ENCODE measurements around the gene ATP5PO.

Gene ATP5PO

DNA sequence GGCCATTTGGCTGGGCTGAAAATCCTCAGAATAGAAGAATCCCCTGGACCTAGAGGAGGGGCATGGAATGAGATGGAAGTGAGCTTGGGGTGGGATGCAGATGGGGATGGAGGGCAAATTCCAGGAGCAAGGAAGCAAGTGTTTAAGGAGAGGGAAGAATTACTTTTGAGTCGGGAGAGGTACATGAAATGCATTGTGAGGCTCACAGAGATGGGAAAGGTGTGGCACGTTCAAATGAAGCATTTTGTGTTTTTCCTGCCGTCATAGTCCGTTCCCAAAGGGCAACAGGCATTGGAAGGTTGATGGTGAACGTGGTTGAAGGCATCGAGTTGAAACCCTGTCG, 30.5 kb downstream of the ATP5PO start:
- Histone ChIP-seq H3K27me3 (ENCODE audit: control insufficient read depth in 3 of 3, insufficient read depth in 3 of 3, low read depth in 1 of 3, low read length in 3 of 3) (no peaks in the 10 kb centered on the region), H3K18ac (ENCODE audit: low read length) (no peak overlapping the region), H3K14ac (ENCODE audit: low read length) (no peak overlapping the region), H4K91ac (ENCODE audit: low read depth, low read length, poor library complexity) (no peak overlapping the region), H3K4ac (ENCODE audit: low read length) (no peak overlapping the region), H4K8ac (ENCODE audit: low read depth, low read length) (no peak overlapping the region), H2BK120ac (ENCODE audit: low read depth, low read length) (no peak overlapping the region), H3K27ac (replicated peaks; ENCODE audit: low read length) (no peak overlapping the region), H3K36me3 (replicated peaks in 1 of 2; ENCODE audit: control insufficient read depth in 2 of 2, insufficient read depth in 2 of 2, low read length in 2 of 2) (no peaks in the 10 kb centered on the region), H3K23ac (ENCODE audit: low read depth, low read length, poor library complexity) (no peak overlapping the region), H3K4me2 (ENCODE audit: insufficient read depth, low read length, poor library complexity, severe bottlenecking) (no peak overlapping the region), H2AK5ac (ENCODE audit: low read depth, low read length) (no peak overlapping the region), H3K9me3 (replicated peaks in 1 of 2; ENCODE audit: control insufficient read depth in 2 of 2, insufficient read depth in 1 of 2, low read depth in 1 of 2, low read length in 2 of 2) (no peaks in the 10 kb centered on the region), H3K4me1 (ENCODE audit: control insufficient read depth in 2 of 2, insufficient read depth in 1 of 2, low read depth in 1 of 2, low read length in 2 of 2) (peaks cover 0 to 3% of the 10 kb centered on the region in 2 donors), H3K79me1 (ENCODE audit: low read depth, low read length) (no peaks in the 10 kb centered on the region), H2BK15ac (ENCODE audit: low read length) (no peak overlapping the region), H3K4me3 (ENCODE audit: low read length in 2 of 2) (no peak overlapping the region), H2BK12ac (ENCODE audit: low read length) (no peak overlapping the region), H2BK5ac (ENCODE audit: low read length) (no peak overlapping the region), H3K9ac (ENCODE audit: low read depth, low read length, poor library complexity) (peak overlapping the region; percentile 14), H2AFZ (ENCODE audit: low read length) (no peak overlapping the region)
- DNase-seq (ENCODE audit: low spot score): no peak
- WGBS, 2 donors (ENCODE audit: extremely low coverage in 2 of 2, insufficient read length in 2 of 2, insufficient replicate concordance in 1 of 2): no CpG with 5 or more reads among the region's 7 CpGs

- H2BK12ac ChIP-seq (ENCODE audit: low read length): no peak overlapping the region
- H3K9me3 ChIP-seq (replicated peaks in 1 of 2; ENCODE audit: control insufficient read depth in 2 of 2, insufficient read depth in 1 of 2, low read depth in 1 of 2, low read length in 2 of 2): no peaks in the 10 kb centered on the region
- H2AK5ac ChIP-seq (ENCODE audit: low read depth, low read length): no peak overlapping the region
- no peak overlapping the region for H3K4ac ChIP-seq (ENCODE audit: low read length)
- H3K79me1 ChIP-seq (ENCODE audit: low read depth, low read length): no peaks in the 10 kb centered on the region
- H3K27me3 ChIP-seq (ENCODE audit: control insufficient read depth in 3 of 3, insufficient read depth in 3 of 3, low read depth in 1 of 3, low read length in 3 of 3): no peaks in the 10 kb centered on the region
- H4K91ac ChIP-seq (ENCODE audit: low read depth, low read length, poor library complexity): no peak overlapping the region
- no peak for DNase-seq (ENCODE audit: low spot score)
- H3K4me1 ChIP-seq (ENCODE audit: control insufficient read depth in 2 of 2, insufficient read depth in 1 of 2, low read depth in 1 of 2, low read length in 2 of 2): peaks cover 0 to 3% of the 10 kb centered on the region in 2 donors
- no peaks in the 10 kb centered on the region for H3K36me3 ChIP-seq (replicated peaks in 1 of 2; ENCODE audit: control insufficient read depth in 2 of 2, insufficient read depth in 2 of 2, low read length in 2 of 2)
- H2BK5ac ChIP-seq (ENCODE audit: low read length): no peak overlapping the region
- no peak overlapping the region for H3K4me2 ChIP-seq (ENCODE audit: insufficient read depth, low read length, poor library complexity, severe bottlenecking)
- H3K14ac ChIP-seq (ENCODE audit: low read length): no peak overlapping the region
- H3K18ac ChIP-seq (ENCODE audit: low read length): no peak overlapping the region
- no peak overlapping the region for H2BK15ac ChIP-seq (ENCODE audit: low read length)
- H2AFZ ChIP-seq (ENCODE audit: low read length): no peak overlapping the region
- no peak overlapping the region for H3K4me3 ChIP-seq (ENCODE audit: low read length in 2 of 2)
- H3K9ac ChIP-seq (ENCODE audit: low read depth, low read length, poor library complexity): no peak overlapping the region
- H3K27ac ChIP-seq (replicated peaks; ENCODE audit: low read length): no peak overlapping the region
- no peak overlapping the region for H4K8ac ChIP-seq (ENCODE audit: low read depth, low read length)
- no peak overlapping the region for H3K23ac ChIP-seq (ENCODE audit: low read depth, low read length, poor library complexity)
- no peak overlapping the region for H2BK120ac ChIP-seq (ENCODE audit: low read depth, low read length)
- WGBS, 2 donors (ENCODE audit: extremely low coverage in 2 of 2, insufficient read length in 2 of 2, insufficient replicate concordance in 1 of 2): no CpG with 5 or more reads among the region's 20 CpGs
These were observed 31.0 kb downstream of the ATP5PO start for GRCh38 chr21:33884376-33885171.

- Histone ChIP-seq H2AK5ac (ENCODE audit: low read depth, low read length) (no peak overlapping the region), H2BK12ac (ENCODE audit: low read length) (no peak overlapping the region), H3K27me3 (ENCODE audit: control insufficient read depth in 3 of 3, insufficient read depth in 3 of 3, low read depth in 1 of 3, low read length in 3 of 3) (no peaks in the 10 kb centered on the region), H3K36me3 (replicated peaks in 1 of 2; ENCODE audit: control insufficient read depth in 2 of 2, insufficient read depth in 2 of 2, low read length in 2 of 2) (no peaks in the 10 kb centered on the region), H3K14ac (ENCODE audit: low read length) (no peak overlapping the region), H3K4me1 (ENCODE audit: control insufficient read depth in 2 of 2, insufficient read depth in 1 of 2, low read depth in 1 of 2, low read length in 2 of 2) (peaks cover 0 to 3% of the 10 kb centered on the region in 2 donors), H2AFZ (ENCODE audit: low read length) (no peak overlapping the region), H3K23ac (ENCODE audit: low read depth, low read length, poor library complexity) (no peak overlapping the region), H2BK5ac (ENCODE audit: low read length) (no peak overlapping the region), H3K9me3 (replicated peaks in 1 of 2; ENCODE audit: control insufficient read depth in 2 of 2, insufficient read depth in 1 of 2, low read depth in 1 of 2, low read length in 2 of 2) (no peaks in the 10 kb centered on the region), H4K91ac (ENCODE audit: low read depth, low read length, poor library complexity) (no peak overlapping the region), H3K18ac (ENCODE audit: low read length) (no peak overlapping the region), H3K79me1 (ENCODE audit: low read depth, low read length) (no peaks in the 10 kb centered on the region), H3K27ac (replicated peaks; ENCODE audit: low read length) (no peak overlapping the region), H3K9ac (ENCODE audit: low read depth, low read length, poor library complexity) (no peak overlapping the region), H2BK15ac (ENCODE audit: low read length) (no peak overlapping the region), H4K8ac (ENCODE audit: low read depth, low read length) (no peak overlapping the region), H3K4me2 (ENCODE audit: insufficient read depth, low read length, poor library complexity, severe bottlenecking) (no peak overlapping the region), H3K4me3 (ENCODE audit: low read length in 2 of 2) (no peak overlapping the region), H2BK120ac (ENCODE audit: low read depth, low read length) (no peak overlapping the region), H3K4ac (ENCODE audit: low read length) (no peak overlapping the region)
- DNase-seq (ENCODE audit: low spot score): no peak
- no CpG with 5 or more reads among the region's 12 CpGs for WGBS, 2 donors (ENCODE audit: extremely low coverage in 2 of 2, insufficient read length in 2 of 2, insufficient replicate concordance in 1 of 2)
These were observed 32.5 kb downstream of the ATP5PO start for GRCh38 chr21:33883118-33883517.

DNA sequence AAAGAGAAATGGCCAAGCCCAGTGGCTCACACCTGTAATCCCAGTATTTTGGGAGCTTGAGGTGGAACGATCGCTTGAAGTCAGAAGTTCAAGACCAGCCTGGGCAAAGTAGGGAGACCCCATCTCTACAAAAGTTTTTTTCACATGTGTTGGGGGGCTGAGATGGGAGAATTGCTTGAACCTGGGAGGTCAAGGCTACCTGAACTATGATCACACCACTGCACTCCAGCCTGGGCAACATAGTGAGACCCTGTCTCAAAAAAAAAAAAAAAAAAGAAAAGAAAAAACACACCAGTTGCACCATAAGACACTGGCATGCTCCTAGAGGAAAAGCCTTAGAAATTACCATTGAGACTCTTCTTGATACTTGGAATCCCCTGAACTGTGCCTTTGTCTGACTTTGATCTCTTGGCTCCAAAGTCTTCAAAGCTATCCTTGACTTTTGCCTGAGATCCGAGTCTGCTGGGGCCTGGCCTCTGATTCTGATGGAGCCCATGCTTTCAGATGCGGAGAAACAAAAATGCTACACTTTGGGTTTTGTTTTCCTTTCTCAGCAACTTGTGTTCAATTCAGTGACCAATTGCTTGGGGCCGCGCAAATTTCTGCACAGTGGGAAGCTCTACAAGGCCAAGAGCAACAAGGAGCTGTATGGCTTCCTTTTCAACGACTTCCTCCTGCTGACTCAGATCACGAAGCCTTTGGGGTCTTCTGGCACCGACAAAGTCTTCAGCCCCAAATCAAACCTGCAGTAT, 33.7 kb downstream of the ATP5PO start:
- no peak overlapping the region for H2BK5ac ChIP-seq (ENCODE audit: low read length)
- H3K23ac ChIP-seq (ENCODE audit: low read depth, low read length, poor library complexity): no peak overlapping the region
- no CpG with 5 or more reads among the region's 9 CpGs for WGBS, 2 donors (ENCODE audit: extremely low coverage in 2 of 2, insufficient read length in 2 of 2, insufficient replicate concordance in 1 of 2)
- no peaks in the 10 kb centered on the region for H3K9me3 ChIP-seq (replicated peaks in 1 of 2; ENCODE audit: control insufficient read depth in 2 of 2, insufficient read depth in 1 of 2, low read depth in 1 of 2, low read length in 2 of 2)
- no peak overlapping the region for H3K18ac ChIP-seq (ENCODE audit: low read length)
- peaks cover 0 to 3% of the 10 kb centered on the region in 2 donors for H3K4me1 ChIP-seq (ENCODE audit: control insufficient read depth in 2 of 2, insufficient read depth in 1 of 2, low read depth in 1 of 2, low read length in 2 of 2)
- H3K14ac ChIP-seq (ENCODE audit: low read length): no peak overlapping the region
- H2BK15ac ChIP-seq (ENCODE audit: low read length): no peak overlapping the region
- DNase-seq (ENCODE audit: low spot score): no peak
- H3K4me2 ChIP-seq (ENCODE audit: insufficient read depth, low read length, poor library complexity, severe bottlenecking): no peak overlapping the region
- peak overlapping the region; percentile 42 for H2AFZ ChIP-seq (ENCODE audit: low read length)
- no peaks in the 10 kb centered on the region for H3K36me3 ChIP-seq (replicated peaks in 1 of 2; ENCODE audit: control insufficient read depth in 2 of 2, insufficient read depth in 2 of 2, low read length in 2 of 2)
- no peak overlapping the region for H2BK120ac ChIP-seq (ENCODE audit: low read depth, low read length)
- no peaks in the 10 kb centered on the region for H3K79me1 ChIP-seq (ENCODE audit: low read depth, low read length)
- no peak overlapping the region for H2BK12ac ChIP-seq (ENCODE audit: low read length)
- no peaks in the 10 kb centered on the region for H3K27me3 ChIP-seq (ENCODE audit: control insufficient read depth in 3 of 3, insufficient read depth in 3 of 3, low read depth in 1 of 3, low read length in 3 of 3)
- H2AK5ac ChIP-seq (ENCODE audit: low read depth, low read length): no peak overlapping the region
- no peak overlapping the region for H4K91ac ChIP-seq (ENCODE audit: low read depth, low read length, poor library complexity)
- H3K4ac ChIP-seq (ENCODE audit: low read length): no peak overlapping the region
- H3K4me3 ChIP-seq (ENCODE audit: low read length in 2 of 2): no peak overlapping the region
- no peak overlapping the region for H3K9ac ChIP-seq (ENCODE audit: low read depth, low read length, poor library complexity)
- no peak overlapping the region for H3K27ac ChIP-seq (replicated peaks; ENCODE audit: low read length)
- no peak overlapping the region for H4K8ac ChIP-seq (ENCODE audit: low read depth, low read length)

Measured in neuronal stem cell (in vitro differentiated cells).